ENCODE measurements around the gene SAMSN1.

SAMSN1 gene

DNA sequence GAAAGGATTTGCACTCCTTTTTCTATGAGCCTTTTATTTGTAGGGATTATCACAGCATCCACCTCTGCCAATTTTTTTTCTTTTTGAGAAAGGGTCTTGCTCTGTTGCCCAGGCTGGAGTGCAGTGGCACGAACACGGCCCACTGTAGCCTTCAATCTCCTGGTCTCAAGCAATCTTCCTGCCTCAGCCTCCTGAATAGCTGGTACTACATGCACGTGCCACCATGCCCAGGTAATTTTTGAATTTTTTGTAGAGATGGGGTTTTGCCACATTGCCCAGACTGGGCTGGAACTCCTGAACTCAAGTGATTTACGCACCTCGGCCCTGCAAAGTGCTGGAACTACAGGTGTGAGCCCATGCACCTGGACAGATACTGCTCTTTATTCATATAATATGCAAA lies 2.1 kb downstream of the SAMSN1 start:
- Histone ChIP-seq H3K4me3 (replicated peaks; ENCODE audit: low read depth, low read length) (peak overlapping the region; percentile 74), H3K27me3 (replicated peaks; ENCODE audit: control insufficient read depth, insufficient read depth, low read length) (no peaks in the 10 kb centered on the region)
- DNase-seq (ENCODE audit: extremely low read depth, insufficient read length): no peak

GRCh38 chr21:14542638-14543037 lies 3.5 kb downstream of the SAMSN1 start:
- H3K4me3 ChIP-seq (replicated peaks; ENCODE audit: low read depth, low read length): peak overlapping the region; percentile 74

More for the DNA sequence above, 2.1 kb downstream of the SAMSN1 start:
- H3K36me3 ChIP-seq (ENCODE audit: control insufficient read depth, insufficient read depth, low read length): no peaks in the 10 kb centered on the region
- TF ChIP-seq, protein P1, sequence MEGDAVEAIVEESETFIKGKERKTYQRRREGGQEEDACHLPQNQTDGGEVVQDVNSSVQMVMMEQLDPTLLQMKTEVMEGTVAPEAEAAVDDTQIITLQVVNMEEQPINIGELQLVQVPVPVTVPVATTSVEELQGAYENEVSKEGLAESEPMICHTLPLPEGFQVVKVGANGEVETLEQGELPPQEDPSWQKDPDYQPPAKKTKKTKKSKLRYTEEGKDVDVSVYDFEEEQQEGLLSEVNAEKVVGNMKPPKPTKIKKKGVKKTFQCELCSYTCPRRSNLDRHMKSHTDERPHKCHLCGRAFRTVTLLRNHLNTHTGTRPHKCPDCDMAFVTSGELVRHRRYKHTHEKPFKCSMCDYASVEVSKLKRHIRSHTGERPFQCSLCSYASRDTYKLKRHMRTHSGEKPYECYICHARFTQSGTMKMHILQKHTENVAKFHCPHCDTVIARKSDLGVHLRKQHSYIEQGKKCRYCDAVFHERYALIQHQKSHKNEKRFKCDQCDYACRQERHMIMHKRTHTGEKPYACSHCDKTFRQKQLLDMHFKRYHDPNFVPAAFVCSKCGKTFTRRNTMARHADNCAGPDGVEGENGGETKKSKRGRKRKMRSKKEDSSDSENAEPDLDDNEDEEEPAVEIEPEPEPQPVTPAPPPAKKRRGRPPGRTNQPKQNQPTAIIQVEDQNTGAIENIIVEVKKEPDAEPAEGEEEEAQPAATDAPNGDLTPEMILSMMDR (IDR thresholded peaks at IDR 0.05; ENCODE audit: insufficient read depth, low read length, poor library complexity, severe bottlenecking): no peak

GRCh38 chr21:14541841-14542490 lies 4.1 kb downstream of the SAMSN1 start:
- Histone ChIP-seq H3K4me3 (replicated peaks; ENCODE audit: low read depth, low read length) (peak overlapping the region; percentile 74), H3K27me3 (replicated peaks; ENCODE audit: control insufficient read depth, insufficient read depth, low read length) (no peaks in the 10 kb centered on the region), H3K36me3 (ENCODE audit: control insufficient read depth, insufficient read depth, low read length) (no peaks in the 10 kb centered on the region)
- TF ChIP-seq, protein P1 (IDR thresholded peaks at IDR 0.05; ENCODE audit: insufficient read depth, low read length, poor library complexity, severe bottlenecking): no peak
- DNase-seq (ENCODE audit: extremely low read depth, insufficient read length): no peak

More at GRCh38 chr21:14542638-14543037, 3.5 kb downstream of the SAMSN1 start:
- H3K36me3 ChIP-seq (ENCODE audit: control insufficient read depth, insufficient read depth, low read length): no peaks in the 10 kb centered on the region
- no peak for DNase-seq (ENCODE audit: extremely low read depth, insufficient read length)
- H3K27me3 ChIP-seq (replicated peaks; ENCODE audit: control insufficient read depth, insufficient read depth, low read length): no peaks in the 10 kb centered on the region
- TF ChIP-seq, protein P1 (IDR thresholded peaks at IDR 0.05; ENCODE audit: insufficient read depth, low read length, poor library complexity, severe bottlenecking): no peak

DNA sequence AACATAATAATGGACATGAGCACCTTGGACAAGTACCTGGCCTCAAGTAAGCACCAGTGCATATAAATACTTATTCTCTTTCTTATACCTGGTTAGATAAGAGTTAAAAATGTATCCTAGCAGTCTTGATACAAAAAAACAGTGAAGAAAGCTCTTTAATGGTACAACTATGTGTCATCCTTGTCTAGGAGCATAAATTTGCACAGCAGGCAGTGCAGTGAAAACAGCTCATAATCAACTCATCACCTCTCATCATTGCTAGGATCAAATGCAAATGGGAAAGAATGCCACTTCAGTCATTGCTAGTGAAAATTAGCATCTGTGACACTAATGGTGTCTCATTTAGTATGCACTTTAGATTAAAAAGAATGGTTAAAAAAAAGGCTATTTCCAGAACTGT lies 7.6 kb downstream of the SAMSN1 start:
- TF ChIP-seq, protein P1 (IDR thresholded peaks at IDR 0.05; ENCODE audit: insufficient read depth, low read length, poor library complexity, severe bottlenecking): no peak
- no peaks in the 10 kb centered on the region; the same call in 1 of the 2 replicates for H3K36me3 ChIP-seq (ENCODE audit: control insufficient read depth, insufficient read depth, low read length)
- no peaks in the 10 kb centered on the region for H3K27me3 ChIP-seq (replicated peaks; ENCODE audit: control insufficient read depth, insufficient read depth, low read length)
- no peak overlapping the region for H3K4me3 ChIP-seq (replicated peaks; ENCODE audit: low read depth, low read length)
- DNase-seq (ENCODE audit: extremely low read depth, insufficient read length): no peak

DNA sequence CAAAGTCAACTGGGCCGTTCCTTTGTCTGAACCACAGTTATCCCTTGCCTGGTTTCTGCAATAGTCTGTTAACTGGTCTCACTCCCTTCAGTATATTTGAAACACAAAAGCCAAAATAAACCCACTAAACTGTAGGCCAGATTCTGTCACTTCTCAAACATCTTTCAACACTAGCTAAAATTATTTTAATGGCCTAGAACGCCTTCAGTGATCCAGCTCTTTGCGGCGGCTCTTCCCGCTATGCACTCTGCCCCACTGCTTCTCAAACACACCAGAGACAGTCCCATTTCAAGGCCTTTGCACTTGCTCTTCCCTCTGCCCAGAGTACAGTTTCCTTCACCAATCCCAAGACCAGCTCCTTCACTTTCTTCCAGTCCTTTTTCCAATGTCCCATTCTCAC lies 9.2 kb downstream of the SAMSN1 start:
- TF ChIP-seq, protein P1 (IDR thresholded peaks at IDR 0.05; ENCODE audit: insufficient read depth, low read length, poor library complexity, severe bottlenecking): no peak
- Histone ChIP-seq H3K36me3 (ENCODE audit: control insufficient read depth, insufficient read depth, low read length) (no peaks in the 10 kb centered on the region; the same call in 1 of the 2 replicates), H3K4me3 (replicated peaks; ENCODE audit: low read depth, low read length) (no peak overlapping the region), H3K27me3 (replicated peaks; ENCODE audit: control insufficient read depth, insufficient read depth, low read length) (no peaks in the 10 kb centered on the region)
- no peak for DNase-seq (ENCODE audit: extremely low read depth, insufficient read length)

All from GM06990 (cell line).